Keratinocyte (primary cell): ENCODE data around the gene CTXN1. TPM values are rescaled to one million over a fixed set of nuclear protein-coding genes. Genes with fewer than 3 reads are reported as not detected.

Experiments used
- DNase-seq: peaks from one replicate; pipeline ENCODE4 v3.0.0-alpha.2; 2011; ENCODE audit warnings: low read depth, missing footprints, low spot score
- FAIRE-seq: peaks from 2 replicates; lab custom pipeline; 2011; peaks lifted over from hg19 to GRCh38; lab: Jason Lieb, UNC
- H2AFZ ChIP-seq: 2 replicates; pipeline ENCODE4 v1.6.0; 2012; ENCODE audit warnings: low read length, control low read depth, inconsistent platforms; ENCODE audit not compliant: control insufficient read depth
- H3K27ac ChIP-seq: 2 replicates; pipeline ENCODE4 v1.5.1; 2011; ENCODE audit warnings: low read length; ENCODE audit not compliant: control insufficient read depth, insufficient read depth
- H3K27me3 ChIP-seq: 3 replicates; pipeline ENCODE4 v1.6.0; 2011; ENCODE audit warnings: low read length; ENCODE audit not compliant: control insufficient read depth, insufficient read depth; ENCODE audit errors: extremely low read depth
- H3K36me3 ChIP-seq, 2 experiments: 2 replicates in 1 of 2; 3 replicates in 1 of 2; pipeline ENCODE4 v1.5.1; 2011; ENCODE audit warnings: low read length in 2 of 2, mild to moderate bottlenecking in 1 of 2; ENCODE audit not compliant: control insufficient read depth in 2 of 2, insufficient read depth in 2 of 2; ENCODE audit errors: extremely low read depth in 1 of 2
- H3K4me1 ChIP-seq: 3 replicates; pipeline ENCODE4 v1.5.1; 2011; ENCODE audit warnings: low read length; ENCODE audit not compliant: control insufficient read depth, insufficient read depth; ENCODE audit errors: extremely low read depth
- H3K4me2 ChIP-seq: 3 replicates; pipeline ENCODE4 v1.6.0; 2011; ENCODE audit warnings: low read depth, low read length; ENCODE audit not compliant: control insufficient read depth, insufficient read depth; ENCODE audit errors: extremely low read depth
- H3K4me3 ChIP-seq, 3 experiments: fragments of 200-600 bp in 1 of 3; sonication (generic) in 1 of 3; 2 replicates in 2 of 3; 3 replicates in 1 of 3; pipeline ENCODE4 v1.5.1; 2011 to 2016; ENCODE audit warnings: low read length in 3 of 3, mild to moderate bottlenecking in 3 of 3, control low read depth in 2 of 3, inconsistent platforms in 1 of 3, low read depth in 1 of 3, mixed read lengths in 1 of 3, mixed run types in 1 of 3, moderate library complexity in 1 of 3; ENCODE audit not compliant: control insufficient read depth in 2 of 3, insufficient read depth in 2 of 3; ENCODE audit errors: extremely low read depth in 1 of 3
- H3K79me2 ChIP-seq: 2 replicates; pipeline ENCODE4 v1.6.0; 2012; ENCODE audit warnings: low read length; ENCODE audit not compliant: control insufficient read depth, insufficient read depth
- H3K9ac ChIP-seq: 3 replicates; pipeline ENCODE4 v1.6.0; 2011; ENCODE audit warnings: low read length; ENCODE audit not compliant: control insufficient read depth, insufficient read depth; ENCODE audit errors: extremely low read depth
- H3K9me1 ChIP-seq: 3 replicates; pipeline ENCODE4 v1.6.0; 2011; ENCODE audit warnings: low read length; ENCODE audit not compliant: control insufficient read depth, insufficient read depth; ENCODE audit errors: extremely low read depth
- H3K9me3 ChIP-seq: 2 replicates; pipeline ENCODE4 v1.5.1; 2012; ENCODE audit warnings: low read depth, low read length; ENCODE audit not compliant: control insufficient read depth
- H4K20me1 ChIP-seq: 3 replicates; pipeline ENCODE4 v1.6.0; 2011; ENCODE audit warnings: low read length; ENCODE audit not compliant: control insufficient read depth, insufficient read depth; ENCODE audit errors: extremely low read depth
- EZH2 ChIP-seq: IDR thresholded peaks from one replicate; pipeline ENCODE4 v1.6.1; 2012; ENCODE audit warnings: inconsistent platforms, mild to moderate bottlenecking, low read length, moderate library complexity
- dilution Hi-C: fragments of 300-500 bp; cut with MboI; formaldehyde crosslinking; loops from one replicate; pipeline ENCODE4 v1.7.0; 2020; ENCODE audit warnings: low sequenced_read_pairs; ENCODE audit not compliant: extremely low pct_ligation_motif_present
- polyA plus RNA-seq, 5 experiments: library from polyadenylated mRNA; depleted of rRNA in 3 of 5; stranded (reverse) in 3 of 5; stranded (forward) in 1 of 5; unstranded in 1 of 5; fragments of >200 nt; gene quantifications; 1 replicate in 1 of 5; 2 replicates in 3 of 5; 3 replicates in 1 of 5; pipeline versions ENCODE4 v1.2.1 to v1.2.3, GENCODE V29; 2011 to 2012; ENCODE audit warnings: missing spikeins in 2 of 5, low read depth in 1 of 5, low replicate concordance in 1 of 5
- TF ChIP-seq, protein P1 (sequence below), 3 experiments: IDR thresholded peaks in 1 of 3; conservative IDR thresholded peaks in 1 of 3; optimal IDR thresholded peaks in 1 of 3; 2 replicates in 2 of 3; 3 replicates in 1 of 3; pipeline versions ENCODE3 to v1.5.1; 2011; ENCODE audit warnings: low read length in 3 of 3, mild to moderate bottlenecking in 3 of 3, moderate library complexity in 2 of 3, control low read depth in 1 of 3, inconsistent platforms in 1 of 3; ENCODE audit not compliant: insufficient read depth in 2 of 3; ENCODE audit errors: extremely low read depth in 1 of 3

CTXN1 gene
- polyA plus RNA-seq, 1 donor (not counting 4 experiments of a cell fraction or from before 2014, with no cell fraction given) = 0.41 TPM

- H3K4me1 ChIP-seq = peaks cover 18% of the 10 kb centered on the region
- no peaks in the 10 kb centered on the region for H3K79me2 ChIP-seq
- H3K9ac ChIP-seq = peak overlapping the region; percentile 61
- peak overlapping the region; percentile 81 for H3K4me2 ChIP-seq
- H3K27me3 ChIP-seq = peaks cover 24% of the 10 kb centered on the region
- peak overlapping the region; percentile 37 for H2AFZ ChIP-seq
- H3K27ac ChIP-seq = no peak overlapping the region
- no peak for TF ChIP-seq EZH2
- TF ChIP-seq, protein P1, sequence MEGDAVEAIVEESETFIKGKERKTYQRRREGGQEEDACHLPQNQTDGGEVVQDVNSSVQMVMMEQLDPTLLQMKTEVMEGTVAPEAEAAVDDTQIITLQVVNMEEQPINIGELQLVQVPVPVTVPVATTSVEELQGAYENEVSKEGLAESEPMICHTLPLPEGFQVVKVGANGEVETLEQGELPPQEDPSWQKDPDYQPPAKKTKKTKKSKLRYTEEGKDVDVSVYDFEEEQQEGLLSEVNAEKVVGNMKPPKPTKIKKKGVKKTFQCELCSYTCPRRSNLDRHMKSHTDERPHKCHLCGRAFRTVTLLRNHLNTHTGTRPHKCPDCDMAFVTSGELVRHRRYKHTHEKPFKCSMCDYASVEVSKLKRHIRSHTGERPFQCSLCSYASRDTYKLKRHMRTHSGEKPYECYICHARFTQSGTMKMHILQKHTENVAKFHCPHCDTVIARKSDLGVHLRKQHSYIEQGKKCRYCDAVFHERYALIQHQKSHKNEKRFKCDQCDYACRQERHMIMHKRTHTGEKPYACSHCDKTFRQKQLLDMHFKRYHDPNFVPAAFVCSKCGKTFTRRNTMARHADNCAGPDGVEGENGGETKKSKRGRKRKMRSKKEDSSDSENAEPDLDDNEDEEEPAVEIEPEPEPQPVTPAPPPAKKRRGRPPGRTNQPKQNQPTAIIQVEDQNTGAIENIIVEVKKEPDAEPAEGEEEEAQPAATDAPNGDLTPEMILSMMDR (optimal IDR thresholded peaks at IDR 0.05 in 1 of 3, IDR thresholded peaks at IDR 0.05 in 1 of 3, conservative IDR thresholded peaks at IDR 0.05 in 1 of 3; ENCODE audit: extremely low read depth in 1 of 3, insufficient read depth in 2 of 3, low read length in 3 of 3) = peak; percentile 29 to 73 (median 64)
- H3K9me3 ChIP-seq = no peaks in the 10 kb centered on the region
- no peak for DNase-seq
- H3K4me3 ChIP-seq = peak overlapping the region; percentile 37 to 59 (median 38)
- peaks cover 3 to 8% of the 10 kb centered on the region in 2 experiments for H3K36me3 ChIP-seq
- no peak for FAIRE-seq
- H4K20me1 ChIP-seq = no peaks in the 10 kb centered on the region
- dilution Hi-C loops = no loop called here
- H3K9me1 ChIP-seq = no peaks in the 10 kb centered on the region
Measured at GRCh38 chr19:7917267-7918061, 8.5 kb downstream of the CTXN1 start.

GRCh38 chr19:7916955-7917266, 9.0 kb downstream of the CTXN1 start:
- H3K79me2 ChIP-seq = no peaks in the 10 kb centered on the region
- FAIRE-seq (no peak), DNase-seq (no peak)
- peak overlapping the region; percentile 37 to 59 (median 38) for H3K4me3 ChIP-seq
- dilution Hi-C loops = no loop called here
- peaks cover 18% of the 10 kb centered on the region for H3K4me1 ChIP-seq
- H4K20me1 ChIP-seq = no peaks in the 10 kb centered on the region
- peaks cover 3 to 6% of the 10 kb centered on the region in 2 experiments for H3K36me3 ChIP-seq
- peak overlapping the region; percentile 61 for H3K9ac ChIP-seq
- peak overlapping the region; percentile 37 for H2AFZ ChIP-seq
- TF ChIP-seq, protein P1 (optimal IDR thresholded peaks at IDR 0.05 in 1 of 3, IDR thresholded peaks at IDR 0.05 in 1 of 3, conservative IDR thresholded peaks at IDR 0.05 in 1 of 3; ENCODE audit: extremely low read depth in 1 of 3, insufficient read depth in 2 of 3, low read length in 3 of 3) = no peak
- no peak for TF ChIP-seq EZH2
- H3K27ac ChIP-seq = no peak overlapping the region
- peaks cover 24% of the 10 kb centered on the region for H3K27me3 ChIP-seq
- H3K9me3 ChIP-seq = no peaks in the 10 kb centered on the region
- no peaks in the 10 kb centered on the region for H3K9me1 ChIP-seq
- H3K4me2 ChIP-seq = peak overlapping the region; percentile 81
